K562 (cell line): ENCODE data around the gene TRIM36. TPM values are rescaled to one million over a fixed set of nuclear protein-coding genes. Genes with fewer than 3 reads are reported as not detected.
A peak's percentile ranks its signal among the peaks of the same experiment; 100 is the strongest.

Source experiments
- CHD4 ChIP-seq: fragments of 200-600 bp; sonication (generic); IDR thresholded peaks from 3 replicates; pipeline ENCODE4 v1.6.1; 2012; ENCODE audit warnings: low read depth, mild to moderate bottlenecking, mixed read lengths, low read length, inconsistent platforms; ENCODE audit not compliant: insufficient read depth, insufficient replicate concordance, poor library complexity, severe bottlenecking
- NCOA6 ChIP-seq: fragments of 450-650 bp; IDR thresholded peaks from 2 replicates; pipeline ENCODE4 v1.6.1; 2017; ENCODE audit warnings: mild to moderate bottlenecking
- RAD21 ChIP-seq, 2 experiments: fragments of 250-450 bp in 1 of 2; fragments of 450-650 bp in 1 of 2; sonication (Bioruptor Pico) in 1 of 2; formaldehyde crosslinking in 1 of 2; IDR thresholded peaks in 1 of 2; conservative IDR thresholded peaks in 1 of 2; 2 replicates each; pipeline versions ENCODE4 v1.4.0 to v1.8.0; 2020 to 2022; ENCODE audit warnings: mild to moderate bottlenecking in 2 of 2, moderate library complexity in 1 of 2
- SIX5 ChIP-seq, 2 experiments: IDR thresholded peaks; 2 replicates each; pipeline ENCODE4 v1.6.1; 2011; ENCODE audit warnings: low read length in 2 of 2, borderline replicate concordance in 1 of 2, low read depth in 1 of 2, mild to moderate bottlenecking in 1 of 2, moderate library complexity in 1 of 2; ENCODE audit not compliant: insufficient read depth in 1 of 2
- SMC3 ChIP-seq: conservative IDR thresholded peaks from 2 replicates; pipeline ENCODE4 v1.6.1; 2011; ENCODE audit warnings: low read depth, low read length, improper control_type of control experiment; ENCODE audit not compliant: insufficient read depth
- ZNF239 ChIP-seq: fragments of 250-450 bp; sonication (Bioruptor Pico); IDR thresholded peaks from 2 replicates; pipeline ENCODE4 v1.4.0; 2020; ENCODE audit warnings: mild to moderate bottlenecking
- ZNF695 ChIP-seq: fragments of 450-650 bp; formaldehyde crosslinking; IDR thresholded peaks from 2 replicates; pipeline ENCODE4 v1.4.0; 2020; ENCODE audit warnings: mild to moderate bottlenecking, moderate library complexity
- polyA plus RNA-seq, 8 experiments: library from polyadenylated mRNA; depleted of rRNA in 4 of 8; stranded (reverse) in 5 of 8; unstranded in 3 of 8; fragments of >200 nt; fragmentation: Nextera tagmentation in 2 of 8; fragmentation: Illumina TruSeq in 1 of 8; extraction: Ambion mirVana in 2 of 8; extraction: Trizol in 1 of 8; gene quantifications; 2 replicates each; pipeline versions ENCODE4 v1.2.1 to v1.2.3, GENCODE V29; 2011 to 2014; ENCODE audit warnings: inconsistent platforms in 1 of 8, missing spikeins in 1 of 8
- total RNA-seq, 7 experiments: library from RNA; depleted of rRNA in 6 of 7; stranded (reverse); fragments of >200 nt in 6 of 7; fragmentation: Illumina TruSeq in 2 of 7; extraction: Trizol in 2 of 7; gene quantifications; 2 replicates each; pipeline versions ENCODE4 v1.2.1 to v1.2.3, GENCODE V29; 2011 to 2021; ENCODE audit warnings: low replicate concordance in 1 of 7
- TF ChIP-seq, protein P1 (sequence below), 3 experiments: fragments of 200-800 bp in 1 of 3; sonication (Bioruptor generic) in 1 of 3; sonication (generic) in 1 of 3; formaldehyde crosslinking in 1 of 3; IDR thresholded peaks; 2 replicates each; pipeline versions ENCODE4 v1.6.1 to v1.8.0; 2016 to 2022; ENCODE audit warnings: mild to moderate bottlenecking in 2 of 3, missing compliant biosample characterization in 2 of 3, missing genetic modification characterization in 2 of 3, missing genetic modification reagents in 1 of 3
- TF ChIP-seq, protein P2 (sequence below): sonication (generic); IDR thresholded peaks from 2 replicates; pipeline ENCODE4 v1.6.1; 2016
- TF ChIP-seq, protein P3 (sequence below): fragments of 450-650 bp; IDR thresholded peaks from 2 replicates; pipeline ENCODE4 v1.7.1; 2018; ENCODE audit warnings: mild to moderate bottlenecking, low read depth; ENCODE audit not compliant: partially characterized antibody
- TF ChIP-seq, protein P4 (sequence below): fragments of 200-800 bp; sonication (Bioruptor generic); IDR thresholded peaks from 2 replicates; pipeline ENCODE4 v1.6.1; 2017; ENCODE audit warnings: missing genetic modification characterization, missing compliant biosample characterization

Gene TRIM36
- total and polyA plus RNA-seq, 9 of the 15 experiments (the other 6 are each of a cell fraction or from before 2014, with no cell fraction given): 0.10 to 0.71 (median 0.31) TPM

DNA sequence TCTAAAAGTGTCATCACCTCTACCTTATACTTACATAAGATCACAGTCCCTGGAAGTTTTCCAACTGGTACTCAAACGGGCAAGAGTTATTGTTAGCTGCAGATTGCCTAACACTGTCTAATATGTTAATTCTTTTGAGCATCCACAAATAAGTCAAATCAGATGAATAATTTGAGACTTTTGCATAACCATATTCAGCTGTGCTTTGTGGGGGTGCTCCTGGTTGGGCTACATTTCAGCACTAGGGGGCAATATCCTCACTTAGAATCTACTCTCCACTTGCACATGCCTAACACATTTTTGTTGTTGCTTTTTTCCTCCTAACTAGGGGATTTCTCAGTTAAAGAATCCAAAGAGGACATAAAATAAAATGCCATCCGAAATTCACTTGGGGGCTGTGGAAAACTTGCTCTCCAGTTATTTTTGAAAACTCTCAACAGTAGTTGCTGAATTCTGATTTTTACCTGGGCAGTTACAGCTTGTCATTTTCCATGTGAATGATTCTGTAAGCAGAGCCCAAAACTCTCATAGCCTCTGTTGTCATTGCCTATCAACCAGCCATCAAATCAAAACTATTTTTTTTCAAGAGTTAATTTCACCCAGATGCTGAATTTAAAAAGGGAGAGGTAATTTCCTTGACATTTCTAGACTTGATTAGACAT is 71.5 kb downstream of the TRIM36 start (continued):
- TF ChIP-seq, protein P1, sequence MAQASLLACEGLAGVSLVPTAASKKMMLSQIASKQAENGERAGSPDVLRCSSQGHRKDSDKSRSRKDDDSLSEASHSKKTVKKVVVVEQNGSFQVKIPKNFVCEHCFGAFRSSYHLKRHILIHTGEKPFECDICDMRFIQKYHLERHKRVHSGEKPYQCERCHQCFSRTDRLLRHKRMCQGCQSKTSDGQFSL (CRISPR knock-in tag; IDR thresholded peaks at IDR 0.05): peak; percentile 91
- TF ChIP-seq, protein P1 (tag; IDR thresholded peaks at IDR 0.05): peak in 1 of 2 experiments; percentile 79; a peak in 1 of 4 replicates
- TF ChIP-seq ZNF239 (CRISPR knock-in tag): no peak
- peak; percentile 57 for TF ChIP-seq SMC3
- TF ChIP-seq, protein P2, sequence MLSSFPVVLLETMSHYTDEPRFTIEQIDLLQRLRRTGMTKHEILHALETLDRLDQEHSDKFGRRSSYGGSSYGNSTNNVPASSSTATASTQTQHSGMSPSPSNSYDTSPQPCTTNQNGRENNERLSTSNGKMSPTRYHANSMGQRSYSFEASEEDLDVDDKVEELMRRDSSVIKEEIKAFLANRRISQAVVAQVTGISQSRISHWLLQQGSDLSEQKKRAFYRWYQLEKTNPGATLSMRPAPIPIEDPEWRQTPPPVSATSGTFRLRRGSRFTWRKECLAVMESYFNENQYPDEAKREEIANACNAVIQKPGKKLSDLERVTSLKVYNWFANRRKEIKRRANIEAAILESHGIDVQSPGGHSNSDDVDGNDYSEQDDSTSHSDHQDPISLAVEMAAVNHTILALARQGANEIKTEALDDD: no peak
- no peak for TF ChIP-seq SIX5 (IDR thresholded peaks at IDR 0.05; ENCODE audit: borderline replicate concordance in 1 of 2, insufficient read depth in 1 of 2, low read depth in 1 of 2, low read length in 2 of 2)
- TF ChIP-seq, protein P3, sequence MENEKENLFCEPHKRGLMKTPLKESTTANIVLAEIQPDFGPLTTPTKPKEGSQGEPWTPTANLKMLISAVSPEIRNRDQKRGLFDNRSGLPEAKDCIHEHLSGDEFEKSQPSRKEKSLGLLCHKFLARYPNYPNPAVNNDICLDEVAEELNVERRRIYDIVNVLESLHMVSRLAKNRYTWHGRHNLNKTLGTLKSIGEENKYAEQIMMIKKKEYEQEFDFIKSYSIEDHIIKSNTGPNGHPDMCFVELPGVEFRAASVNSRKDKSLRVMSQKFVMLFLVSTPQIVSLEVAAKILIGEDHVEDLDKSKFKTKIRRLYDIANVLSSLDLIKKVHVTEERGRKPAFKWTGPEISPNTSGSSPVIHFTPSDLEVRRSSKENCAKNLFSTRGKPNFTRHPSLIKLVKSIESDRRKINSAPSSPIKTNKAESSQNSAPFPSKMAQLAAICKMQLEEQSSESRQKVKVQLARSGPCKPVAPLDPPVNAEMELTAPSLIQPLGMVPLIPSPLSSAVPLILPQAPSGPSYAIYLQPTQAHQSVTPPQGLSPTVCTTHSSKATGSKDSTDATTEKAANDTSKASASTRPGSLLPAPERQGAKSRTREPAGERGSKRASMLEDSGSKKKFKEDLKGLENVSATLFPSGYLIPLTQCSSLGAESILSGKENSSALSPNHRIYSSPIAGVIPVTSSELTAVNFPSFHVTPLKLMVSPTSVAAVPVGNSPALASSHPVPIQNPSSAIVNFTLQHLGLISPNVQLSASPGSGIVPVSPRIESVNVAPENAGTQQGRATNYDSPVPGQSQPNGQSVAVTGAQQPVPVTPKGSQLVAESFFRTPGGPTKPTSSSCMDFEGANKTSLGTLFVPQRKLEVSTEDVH: no peak
- no peak for TF ChIP-seq CHD4
- TF ChIP-seq, protein P4, sequence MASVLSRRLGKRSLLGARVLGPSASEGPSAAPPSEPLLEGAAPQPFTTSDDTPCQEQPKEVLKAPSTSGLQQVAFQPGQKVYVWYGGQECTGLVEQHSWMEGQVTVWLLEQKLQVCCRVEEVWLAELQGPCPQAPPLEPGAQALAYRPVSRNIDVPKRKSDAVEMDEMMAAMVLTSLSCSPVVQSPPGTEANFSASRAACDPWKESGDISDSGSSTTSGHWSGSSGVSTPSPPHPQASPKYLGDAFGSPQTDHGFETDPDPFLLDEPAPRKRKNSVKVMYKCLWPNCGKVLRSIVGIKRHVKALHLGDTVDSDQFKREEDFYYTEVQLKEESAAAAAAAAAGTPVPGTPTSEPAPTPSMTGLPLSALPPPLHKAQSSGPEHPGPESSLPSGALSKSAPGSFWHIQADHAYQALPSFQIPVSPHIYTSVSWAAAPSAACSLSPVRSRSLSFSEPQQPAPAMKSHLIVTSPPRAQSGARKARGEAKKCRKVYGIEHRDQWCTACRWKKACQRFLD (CRISPR knock-in tag): no peak
- TF ChIP-seq RAD21 (CRISPR knock-in tag; conservative IDR thresholded peaks at IDR 0.05 in 1 of 2, IDR thresholded peaks at IDR 0.05 in 1 of 2): peak; percentile 60 to 78
- no peak for TF ChIP-seq NCOA6
- no peak for TF ChIP-seq ZNF695 (CRISPR knock-in tag)
